CMK (cell line): ENCODE data around the gene BCAN.
"Not testable (repeated sequence)": the region's sequence is repeated elsewhere in the genome, so short reads cannot be mapped to it uniquely, and the experiment has no call there.

ENCODE experiments used
- DNase-seq: peaks from one replicate; pipeline ENCODE4 v3.0.0-alpha.2; 2010; ENCODE audit warnings: low read depth

The BCAN gene

DNA sequence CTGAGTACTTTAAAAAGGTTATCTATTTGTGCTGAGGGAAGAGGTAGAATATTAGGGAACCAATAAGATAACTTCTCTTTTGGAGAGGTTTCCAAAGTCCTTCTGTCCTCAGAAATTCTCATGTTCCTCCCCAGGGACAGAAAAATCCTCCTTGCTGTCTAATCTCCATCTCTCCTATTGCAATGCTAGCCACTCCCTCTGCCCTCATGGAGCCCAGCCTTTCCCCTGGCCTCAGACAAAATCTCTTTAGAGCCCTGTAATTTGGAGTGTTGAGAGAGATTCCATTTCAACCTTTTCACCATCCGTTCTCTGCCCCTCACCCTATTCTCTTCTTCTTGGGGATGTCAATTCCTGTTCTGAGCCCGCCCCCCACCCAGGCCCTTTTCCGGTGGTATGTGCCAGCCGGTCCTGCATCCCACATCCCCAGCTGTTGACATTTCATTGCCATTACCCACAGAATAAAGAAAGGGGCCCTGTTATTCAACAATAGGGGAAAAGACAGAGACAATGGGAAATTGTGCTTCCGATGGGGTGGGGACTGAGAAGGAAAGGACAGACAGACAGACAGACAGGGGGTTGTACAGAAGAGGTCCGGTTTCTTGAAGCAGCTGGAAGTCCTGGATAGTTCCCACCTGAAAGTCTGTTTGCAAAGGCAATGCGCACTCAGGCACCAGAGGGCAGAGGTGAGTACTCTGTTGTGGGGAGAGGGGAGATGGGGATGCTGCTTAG lies 22.9 kb upstream of the BCAN start, which contains the start of gene HAPLN2:
HAPLN2 (plus strand) TSS at position 563 of the 729 bp plus-strand sequence. CDS start 4,076 bp downstream, outside the sequence.
- no peak for DNase-seq

DNA sequence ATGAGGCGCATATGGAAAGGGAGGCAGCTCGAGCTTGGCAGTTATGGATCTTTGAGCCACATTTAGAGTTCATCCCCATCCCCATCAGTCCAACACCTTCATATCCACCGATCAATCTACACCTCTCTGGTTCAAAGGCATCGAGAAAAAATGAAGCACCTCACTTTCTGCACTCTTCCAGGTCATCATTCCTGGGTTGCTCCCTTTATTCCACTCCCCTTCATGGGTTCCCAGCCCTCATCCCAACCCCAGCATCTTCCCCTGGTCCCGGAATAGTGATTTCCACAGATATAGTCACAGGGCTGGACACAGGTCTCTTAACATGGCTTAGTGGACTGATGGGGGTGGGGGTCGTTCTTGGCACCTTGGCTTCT lies 22.3 kb upstream of the BCAN start:
- DNase-seq: no peak

DNA sequence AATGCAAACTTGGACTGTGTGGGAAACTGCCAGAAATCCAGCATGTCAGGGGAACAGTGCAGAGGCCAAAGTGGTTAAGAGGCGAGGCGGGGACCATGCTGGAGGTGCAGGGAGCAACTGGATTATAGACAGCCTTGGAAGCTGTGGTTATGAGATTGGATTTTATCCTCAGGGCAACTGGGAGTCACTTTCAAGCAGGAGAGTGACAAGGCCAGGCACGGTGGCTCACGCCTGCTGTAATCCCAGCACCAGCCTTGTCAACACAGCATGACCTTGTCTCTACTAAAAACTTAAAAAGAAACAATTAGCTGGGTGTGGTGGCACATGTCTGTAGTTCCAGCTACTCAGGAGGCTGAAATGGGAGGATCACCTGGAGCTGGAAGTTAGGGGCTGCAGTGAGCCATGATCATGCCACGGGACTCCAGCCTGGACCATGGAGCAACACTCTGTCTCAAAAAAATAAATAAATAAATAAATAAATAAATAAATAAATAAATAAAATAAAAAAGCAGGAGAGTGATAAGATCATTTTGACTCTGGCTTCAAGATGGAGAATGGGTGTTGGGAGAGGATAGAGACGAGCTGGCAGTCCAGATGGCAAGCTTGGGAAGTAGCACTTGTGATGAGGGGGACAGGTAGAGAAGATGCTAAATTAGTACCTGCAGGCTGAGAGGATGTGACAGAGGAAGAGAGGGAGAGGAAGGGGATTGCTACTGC lies 19.2 kb upstream of the BCAN start:
- no peak for DNase-seq

DNA sequence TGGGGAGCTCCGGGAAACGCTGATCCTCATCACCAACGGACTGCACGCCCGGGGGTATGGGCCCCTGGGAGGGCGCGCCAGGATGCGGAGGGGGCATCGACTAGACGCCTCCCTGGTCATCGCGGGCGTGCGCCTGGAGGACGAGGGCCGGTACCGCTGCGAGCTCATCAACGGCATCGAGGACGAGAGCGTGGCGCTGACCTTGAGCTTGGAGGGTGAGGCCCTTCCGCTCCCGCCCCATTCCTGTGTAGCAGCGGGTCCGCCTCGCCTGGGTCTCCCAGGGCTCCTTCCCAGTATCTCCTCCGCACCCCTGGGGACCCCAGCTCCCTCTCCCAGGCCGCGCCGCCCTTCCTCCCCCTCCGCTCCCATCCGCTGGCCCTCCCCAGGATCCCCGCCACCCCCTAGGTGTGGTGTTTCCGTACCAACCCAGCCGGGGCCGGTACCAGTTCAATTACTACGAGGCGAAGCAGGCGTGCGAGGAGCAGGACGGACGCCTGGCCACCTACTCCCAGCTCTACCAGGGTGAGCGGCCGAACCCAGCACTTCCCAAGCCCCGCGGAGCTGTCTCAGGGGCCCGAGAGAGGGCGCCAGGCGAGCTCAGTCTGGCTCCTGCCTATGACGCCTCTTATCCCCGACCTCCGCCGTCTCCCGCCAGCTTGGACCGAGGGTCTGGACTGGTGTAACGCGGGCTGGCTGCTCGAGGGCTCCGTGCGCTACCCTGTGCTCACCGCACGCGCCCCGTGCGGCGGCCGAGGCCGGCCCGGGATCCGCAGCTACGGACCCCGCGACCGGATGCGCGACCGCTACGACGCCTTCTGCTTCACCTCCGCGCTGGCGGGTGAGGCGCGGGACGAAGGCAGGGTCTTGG lies 17.7 kb upstream of the BCAN start:
- DNase-seq: no peak

DNA sequence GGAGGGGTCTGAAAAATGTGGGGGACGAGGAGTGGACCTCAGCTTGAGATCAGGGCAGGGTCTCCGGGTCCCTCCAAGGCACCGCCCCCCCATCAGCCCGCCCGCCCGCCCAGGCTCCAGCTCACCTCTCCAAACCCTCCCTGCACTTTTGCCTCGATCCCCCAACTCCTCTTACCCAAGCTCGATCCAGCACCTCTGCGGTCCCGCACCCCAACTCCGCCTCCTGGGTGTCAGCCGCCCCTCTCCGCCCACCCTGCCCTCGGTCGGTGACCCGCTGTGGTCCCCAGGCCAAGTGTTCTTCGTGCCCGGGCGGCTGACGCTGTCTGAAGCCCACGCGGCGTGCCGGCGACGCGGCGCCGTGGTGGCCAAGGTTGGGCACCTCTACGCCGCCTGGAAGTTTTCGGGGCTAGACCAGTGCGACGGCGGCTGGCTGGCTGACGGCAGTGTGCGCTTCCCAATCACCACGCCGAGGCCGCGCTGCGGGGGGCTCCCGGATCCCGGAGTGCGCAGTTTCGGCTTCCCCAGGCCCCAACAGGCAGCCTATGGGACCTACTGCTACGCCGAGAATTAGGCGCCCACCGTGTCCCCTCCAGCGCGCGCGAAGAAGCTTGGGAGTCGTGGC lies 17.0 kb upstream of the BCAN start:
- no peak for DNase-seq

DNA sequence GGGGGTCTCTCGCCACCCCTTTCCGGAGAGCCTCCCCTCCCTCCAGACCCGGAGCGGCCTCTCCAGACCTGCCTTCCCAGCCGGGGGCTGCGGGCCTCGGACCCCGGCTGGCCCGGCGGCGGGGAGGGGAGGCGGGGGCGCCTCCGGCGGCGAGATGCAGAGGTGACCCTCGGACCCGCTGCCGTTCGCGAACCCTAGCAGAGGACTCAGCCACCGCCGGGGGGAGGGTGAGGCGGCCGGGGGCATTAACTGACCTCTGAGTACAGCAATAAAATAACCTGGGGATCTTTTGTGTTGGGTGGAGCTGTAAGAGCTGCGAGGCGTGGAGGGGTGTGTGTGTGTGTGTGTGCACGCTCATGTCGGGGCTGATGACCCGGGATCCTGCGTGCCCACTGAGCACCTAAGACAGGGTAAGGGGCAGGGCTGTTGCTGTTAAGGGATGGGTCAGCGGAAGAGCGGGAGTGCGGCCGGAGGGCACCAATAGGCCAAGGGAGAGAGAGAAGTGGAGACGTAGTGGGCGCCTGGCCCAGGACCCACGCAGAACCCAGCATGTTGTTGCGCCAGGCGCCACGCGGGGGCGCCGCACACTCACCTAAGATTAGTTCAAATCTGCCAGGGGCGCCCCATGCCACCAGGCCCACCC lies 16.4 kb upstream of the BCAN start:
- no peak for DNase-seq

DNA sequence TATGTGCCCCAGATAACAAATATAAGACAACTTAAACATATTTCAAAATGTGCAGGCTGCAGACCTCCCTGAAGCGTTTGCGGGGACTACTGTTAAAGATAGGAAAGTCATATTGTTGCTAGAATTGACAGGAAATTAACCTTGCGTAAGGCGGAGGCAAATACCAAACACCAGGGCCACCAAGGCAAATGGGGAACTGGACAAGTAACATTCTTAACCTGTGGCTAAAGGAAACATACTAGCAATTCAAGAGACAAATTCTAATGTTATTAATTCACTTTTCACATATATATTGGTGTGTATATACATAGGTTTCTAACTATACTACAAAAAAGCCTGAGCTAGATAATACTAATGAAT lies 15.9 kb upstream of the BCAN start:
- no peak for DNase-seq

DNA sequence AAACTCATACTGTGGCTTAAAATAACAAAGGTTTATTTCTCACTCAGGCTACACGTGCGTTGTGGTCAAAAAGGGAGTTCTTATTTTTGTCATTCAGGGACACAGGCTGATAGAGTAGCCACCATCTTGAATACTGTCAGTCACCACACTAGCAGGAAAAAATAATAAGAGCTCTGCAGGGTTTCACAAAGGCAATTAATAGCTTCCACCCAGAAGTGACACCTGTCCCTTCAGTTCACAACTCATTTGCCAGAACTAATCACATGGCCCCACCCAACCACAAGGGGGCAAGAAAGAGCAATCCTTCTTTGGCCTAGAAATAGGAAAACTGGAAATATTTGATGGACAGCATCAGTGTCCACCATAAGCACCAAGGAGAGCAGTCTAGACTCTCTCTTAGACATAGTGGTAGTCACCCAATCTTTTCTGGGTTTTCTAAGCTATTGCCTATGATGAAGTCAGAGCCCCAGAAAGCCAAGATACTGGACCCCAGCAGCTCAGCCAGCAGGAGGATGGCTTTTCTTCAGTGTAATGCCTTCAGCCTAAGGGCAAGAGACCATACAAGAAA lies 14.5 kb upstream of the BCAN start:
- DNase-seq: no peak

DNA sequence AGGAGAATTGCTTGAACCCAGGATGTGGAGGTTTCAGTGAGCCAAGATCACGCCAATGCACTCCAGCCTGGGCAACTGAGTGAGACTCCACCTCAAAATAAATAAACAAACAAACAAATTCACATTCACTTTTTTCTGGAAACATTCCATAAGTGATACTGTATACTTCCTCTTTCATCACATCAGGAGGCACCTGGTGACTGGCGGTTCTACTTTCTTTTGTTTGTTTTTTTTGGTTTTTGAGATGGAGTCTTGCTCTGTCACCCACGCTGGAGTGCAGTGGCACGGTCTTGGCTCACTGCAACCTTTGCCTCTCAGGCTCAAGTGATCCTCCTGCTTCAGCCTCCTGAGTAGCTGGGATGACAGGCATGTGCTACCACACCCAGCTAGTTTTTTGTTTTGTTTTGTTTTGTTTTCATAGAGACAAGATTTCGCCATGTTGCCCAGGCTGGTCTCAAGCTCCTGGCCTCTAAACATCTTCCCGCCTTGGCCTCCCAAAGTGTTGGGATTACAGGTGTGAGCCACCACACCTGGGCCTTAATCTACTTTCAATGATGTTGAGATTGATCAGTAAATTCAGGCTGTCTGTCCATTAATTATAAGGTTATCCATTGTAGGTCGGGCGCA lies 12.0 kb upstream of the BCAN start:
- DNase-seq: no peak

DNA sequence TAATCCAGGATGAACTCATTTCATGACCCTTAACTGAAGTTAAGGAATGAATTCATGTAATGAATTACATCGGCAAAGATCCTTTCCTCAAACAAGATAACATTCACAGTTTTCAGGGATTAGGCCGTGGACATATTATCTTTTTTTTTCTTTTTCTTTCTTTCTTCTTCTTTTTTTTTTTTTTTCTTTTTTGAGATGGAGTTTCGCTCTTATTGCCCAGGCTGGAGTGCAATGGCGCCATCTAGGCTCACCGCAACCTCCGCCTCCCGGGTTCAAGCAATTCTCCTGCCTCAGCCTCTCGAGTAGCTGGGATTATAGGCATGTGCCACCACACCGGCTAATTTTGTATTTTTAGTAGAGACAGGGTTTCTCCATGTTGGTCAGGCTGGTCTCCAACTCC lies 10.8 kb upstream of the BCAN start:
- DNase-seq: not testable (repeated sequence)

DNA sequence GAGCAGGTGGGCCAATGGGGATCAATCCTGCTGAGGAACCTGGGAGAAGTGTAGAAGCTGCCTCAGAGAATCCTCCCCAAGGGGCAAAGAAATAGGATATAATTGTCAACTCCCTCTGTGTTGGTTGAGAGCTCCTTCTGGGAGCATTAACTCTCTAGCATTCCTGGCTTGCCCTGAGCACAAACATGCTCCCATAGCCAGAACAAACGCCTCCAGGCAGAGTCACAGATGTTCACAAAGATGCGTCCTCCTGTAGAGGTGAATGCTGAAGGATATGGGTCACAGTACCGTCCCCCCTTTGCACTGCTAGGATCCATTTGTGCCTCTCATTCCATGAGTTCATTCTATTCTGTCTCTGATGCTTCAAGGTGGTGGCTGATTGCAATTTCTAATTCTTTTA lies 9.6 kb upstream of the BCAN start:
- DNase-seq: no peak

DNA sequence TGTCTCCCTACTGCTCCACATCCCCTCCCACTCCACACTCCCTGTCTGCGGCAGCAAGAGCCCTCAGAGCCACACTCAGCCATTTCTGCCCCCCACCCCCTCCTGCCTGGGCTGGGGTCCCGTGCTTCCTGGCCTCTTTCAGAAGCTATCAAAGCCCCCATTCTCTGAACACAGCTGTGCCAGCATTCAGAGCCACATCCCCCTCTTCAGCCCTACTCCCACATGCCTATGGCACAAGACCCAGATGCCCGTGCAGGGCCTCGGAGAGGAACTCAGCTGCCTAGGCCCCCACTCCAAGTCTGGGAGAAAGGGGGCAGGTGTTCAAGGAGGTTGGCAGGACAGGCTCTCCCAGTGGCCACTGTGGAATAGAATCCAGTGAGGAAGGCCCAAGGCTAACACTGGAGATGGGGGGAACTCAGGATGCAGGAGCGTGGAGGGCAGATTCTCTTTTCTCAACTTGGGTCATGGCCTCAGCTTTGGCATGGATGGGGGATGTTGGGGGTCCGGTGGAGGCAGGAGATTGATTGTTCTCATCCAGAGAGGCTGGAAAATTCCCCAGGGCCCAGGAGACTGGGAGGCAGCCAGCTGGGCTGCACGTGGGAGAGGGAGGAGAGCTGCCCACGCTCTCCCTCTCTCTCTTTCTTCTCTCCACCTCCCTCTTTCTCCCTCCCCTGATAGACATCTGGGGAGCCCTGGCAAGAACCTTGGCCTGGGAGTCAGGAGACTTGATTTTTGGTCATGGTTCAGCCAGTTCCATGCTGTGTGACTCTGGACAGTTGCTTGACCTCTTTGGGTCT lies 3.5 kb upstream of the BCAN start:
- DNase-seq: no peak

DNA sequence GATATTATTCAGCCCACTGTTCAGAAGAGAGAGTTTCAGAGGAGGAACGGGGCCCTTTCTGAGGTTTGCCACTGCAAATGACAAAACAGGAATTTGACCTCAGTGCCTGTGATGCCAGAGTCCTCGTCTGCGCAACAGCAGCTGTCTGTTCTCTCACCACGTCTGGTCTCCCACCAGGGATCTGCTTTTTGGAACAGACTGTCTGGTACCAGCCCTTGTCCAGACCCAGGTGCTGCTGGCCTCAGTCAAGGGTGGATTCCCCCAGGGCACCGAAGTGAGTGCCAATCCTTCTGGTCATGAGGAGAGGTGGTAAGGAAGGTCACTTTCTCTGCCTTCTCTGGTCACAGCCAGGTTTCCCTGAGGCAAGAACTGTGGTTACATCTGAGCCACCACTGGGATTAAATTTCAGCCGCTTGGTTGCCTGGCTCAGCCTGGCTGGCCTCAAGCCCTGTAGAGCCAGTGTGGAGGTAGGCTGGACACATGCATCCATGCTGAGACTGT lies 2.3 kb upstream of the BCAN start:
- DNase-seq: no peak

DNA sequence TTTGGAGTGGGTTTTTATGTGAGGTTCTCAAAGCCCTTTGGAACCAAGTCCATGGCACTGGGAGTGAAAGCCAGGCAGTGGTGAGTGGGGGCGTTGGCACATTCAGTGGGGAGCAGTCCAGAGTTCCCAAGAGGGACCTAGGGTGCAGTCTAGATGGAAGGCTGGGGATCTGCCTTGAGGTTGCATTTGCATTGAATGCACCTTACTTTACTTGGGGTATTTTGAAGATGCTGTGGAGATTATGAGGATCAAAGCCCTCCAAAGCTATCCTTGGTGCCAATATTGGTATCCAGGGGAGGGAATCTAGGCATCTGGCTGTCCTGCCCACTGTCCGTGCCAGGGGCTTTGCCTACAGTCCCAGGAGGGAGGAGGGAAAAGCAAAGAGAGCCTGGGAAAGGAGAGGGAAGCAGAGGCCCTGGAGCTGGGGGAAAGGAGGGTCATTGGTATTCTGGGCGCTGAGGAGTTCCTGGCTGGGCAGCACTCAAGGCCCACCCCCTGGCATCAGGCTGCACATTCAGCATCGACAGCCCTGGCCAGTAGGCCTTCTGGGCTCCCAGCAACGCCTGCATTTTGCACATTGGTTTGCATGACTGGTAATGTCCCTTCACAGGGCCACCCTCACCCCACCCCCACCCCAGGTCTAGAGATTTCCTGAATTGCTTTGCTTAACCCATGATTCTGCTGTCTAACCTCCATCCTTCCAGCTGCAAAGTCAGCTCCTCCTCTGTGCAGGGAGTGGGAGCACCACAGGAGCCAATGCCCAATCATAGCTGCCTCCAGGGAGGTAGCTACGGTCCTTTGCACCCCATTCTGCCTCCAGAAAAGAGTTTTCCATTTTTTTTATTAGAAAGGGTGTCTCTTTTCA lies 843 bp upstream of the BCAN start:
- no peak for DNase-seq

DNA sequence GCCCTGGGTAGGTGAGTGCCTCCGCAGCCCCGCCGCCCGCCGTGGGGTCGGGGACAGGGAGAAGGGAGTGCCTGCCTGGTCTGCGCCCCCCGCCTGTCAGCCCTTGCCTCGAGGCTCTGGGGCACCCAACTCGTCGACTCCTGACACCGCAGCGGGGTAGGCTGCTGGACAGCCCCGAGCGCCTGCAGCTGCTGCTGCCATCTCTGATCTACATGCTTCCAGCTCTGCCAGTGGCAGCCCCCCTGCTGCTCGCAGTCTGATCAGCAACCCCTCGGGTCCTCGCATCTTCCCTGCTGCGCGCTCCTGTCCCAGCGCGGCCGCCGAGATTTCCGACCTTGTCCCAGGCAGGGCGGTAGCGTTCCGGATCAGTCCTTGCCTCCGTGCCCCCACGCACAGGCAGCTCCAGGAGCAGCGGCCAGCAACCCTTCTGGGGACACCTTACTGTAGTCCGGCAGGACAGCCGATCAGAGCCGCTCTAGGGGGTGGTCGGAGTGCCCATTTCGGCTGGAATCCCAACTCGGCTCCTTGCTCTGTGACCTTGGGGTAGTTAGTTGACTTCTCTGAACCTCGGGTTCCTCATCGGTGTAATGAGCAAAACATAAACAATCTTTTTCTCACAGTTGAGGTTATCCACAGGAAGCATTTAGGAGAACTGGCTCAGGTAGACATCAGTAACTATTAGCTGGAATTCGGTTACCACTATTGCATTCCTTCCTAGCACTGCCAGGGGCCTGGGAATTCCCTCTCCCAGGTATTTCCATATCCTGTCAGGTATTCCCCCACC lies 540 bp downstream of the BCAN start:
- no peak for DNase-seq

DNA sequence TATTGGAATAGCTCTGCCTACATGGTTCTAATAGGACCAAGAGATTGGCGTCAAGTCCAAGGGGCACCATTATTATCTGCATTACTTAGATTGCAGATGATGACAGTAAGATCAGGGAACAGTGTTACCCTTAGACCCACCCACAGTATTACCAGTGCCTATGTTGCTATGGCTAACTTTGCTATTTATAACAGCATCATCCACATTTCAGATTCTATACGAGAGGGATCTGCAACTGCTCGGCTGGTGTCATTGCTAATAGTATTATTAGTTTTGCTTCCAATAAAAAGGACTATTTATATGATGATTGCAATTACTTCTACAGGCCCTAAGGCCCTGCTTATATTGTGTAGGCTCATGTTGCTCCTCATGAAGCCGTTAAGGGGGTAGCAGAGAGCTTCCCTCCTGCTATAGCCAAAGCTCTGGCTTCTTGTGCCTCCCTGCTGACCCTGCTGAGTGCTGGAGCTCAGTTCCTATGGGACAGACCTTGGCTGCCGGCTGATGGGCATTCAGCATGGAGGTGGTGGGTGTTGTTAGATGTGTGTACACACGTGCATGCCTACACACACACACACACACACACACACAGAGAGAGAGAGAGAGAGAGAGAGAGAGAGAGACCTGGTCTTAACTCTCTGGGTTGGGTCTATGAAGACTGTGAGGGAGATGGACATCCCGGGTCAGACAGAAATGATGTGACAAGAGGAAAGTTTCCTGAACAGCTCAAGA lies 1.3 kb downstream of the BCAN start:
- DNase-seq: no peak

DNA sequence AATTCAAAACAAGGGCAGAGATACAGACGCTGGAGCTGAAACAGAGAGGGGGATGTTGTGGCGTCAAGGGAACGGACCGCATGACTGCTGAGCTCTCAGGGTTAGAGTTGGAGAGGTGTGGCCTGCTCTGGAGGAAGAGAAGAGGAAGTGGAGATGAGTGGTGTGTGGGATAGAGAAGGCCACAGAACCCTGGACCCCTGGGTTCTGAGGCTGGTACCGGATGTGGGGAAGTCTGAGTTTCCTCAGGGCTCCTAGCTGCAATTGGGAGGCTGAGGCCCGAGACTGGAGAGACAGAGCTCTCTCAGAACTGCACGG lies 1.8 kb downstream of the BCAN start:
- peak; percentile 88 for DNase-seq

DNA sequence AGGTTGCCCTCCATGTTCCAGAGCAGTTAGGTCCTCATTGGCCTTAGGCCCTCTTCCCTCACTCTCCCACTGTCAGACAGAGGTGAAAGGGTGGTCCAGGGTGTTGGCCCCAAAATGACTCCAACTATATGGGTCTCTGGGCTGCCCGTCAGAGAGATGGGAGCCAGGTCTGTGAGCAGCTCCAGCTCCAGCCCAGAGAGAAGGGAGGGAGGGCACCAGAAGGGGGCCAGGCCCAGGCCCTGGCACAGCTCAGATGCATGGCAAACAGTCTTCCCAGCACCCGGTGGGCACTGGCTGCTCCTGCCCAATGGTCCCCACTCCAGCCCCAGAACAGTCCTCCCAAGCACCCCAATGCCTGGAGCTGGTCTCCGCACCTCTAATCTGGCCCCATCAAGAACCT lies 2.2 kb downstream of the BCAN start:
- no peak for DNase-seq
